DND-41 (cell line): Measurements from ENCODE around the gene TTBK1.

ENCODE experiments used
- EZH2 ChIP-seq: IDR thresholded peaks from 3 replicates; pipeline ENCODE4 v1.6.1; 2012; ENCODE audit warnings: borderline replicate concordance, low read depth, mild to moderate bottlenecking, moderate library complexity, low read length, inconsistent platforms; ENCODE audit not compliant: severe bottlenecking
- TF ChIP-seq, protein P1 (sequence below): IDR thresholded peaks from 2 replicates; pipeline ENCODE4 v1.5.1; 2012; ENCODE audit warnings: borderline replicate concordance, low read length, moderate library complexity, mild to moderate bottlenecking; ENCODE audit not compliant: poor library complexity, severe bottlenecking; ENCODE audit errors: extremely low read depth

GRCh38 chr6:43261198-43261597 lies 17.9 kb downstream of the TTBK1 start:
- TF ChIP-seq, protein P1, sequence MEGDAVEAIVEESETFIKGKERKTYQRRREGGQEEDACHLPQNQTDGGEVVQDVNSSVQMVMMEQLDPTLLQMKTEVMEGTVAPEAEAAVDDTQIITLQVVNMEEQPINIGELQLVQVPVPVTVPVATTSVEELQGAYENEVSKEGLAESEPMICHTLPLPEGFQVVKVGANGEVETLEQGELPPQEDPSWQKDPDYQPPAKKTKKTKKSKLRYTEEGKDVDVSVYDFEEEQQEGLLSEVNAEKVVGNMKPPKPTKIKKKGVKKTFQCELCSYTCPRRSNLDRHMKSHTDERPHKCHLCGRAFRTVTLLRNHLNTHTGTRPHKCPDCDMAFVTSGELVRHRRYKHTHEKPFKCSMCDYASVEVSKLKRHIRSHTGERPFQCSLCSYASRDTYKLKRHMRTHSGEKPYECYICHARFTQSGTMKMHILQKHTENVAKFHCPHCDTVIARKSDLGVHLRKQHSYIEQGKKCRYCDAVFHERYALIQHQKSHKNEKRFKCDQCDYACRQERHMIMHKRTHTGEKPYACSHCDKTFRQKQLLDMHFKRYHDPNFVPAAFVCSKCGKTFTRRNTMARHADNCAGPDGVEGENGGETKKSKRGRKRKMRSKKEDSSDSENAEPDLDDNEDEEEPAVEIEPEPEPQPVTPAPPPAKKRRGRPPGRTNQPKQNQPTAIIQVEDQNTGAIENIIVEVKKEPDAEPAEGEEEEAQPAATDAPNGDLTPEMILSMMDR, result no peak
- TF ChIP-seq EZH2, result no peak
